ENCODE measurements around the gene GNAT1. TPM values are rescaled to one million over a fixed set of nuclear protein-coding genes. Genes with fewer than 3 reads are reported as not detected.

Gene GNAT1
- total and polyA plus RNA-seq, 2 of the 13 experiments (the other 11 are each of a cell fraction or from before 2014, with no cell fraction given), result 0.15 TPM; not detected in 1

DNA sequence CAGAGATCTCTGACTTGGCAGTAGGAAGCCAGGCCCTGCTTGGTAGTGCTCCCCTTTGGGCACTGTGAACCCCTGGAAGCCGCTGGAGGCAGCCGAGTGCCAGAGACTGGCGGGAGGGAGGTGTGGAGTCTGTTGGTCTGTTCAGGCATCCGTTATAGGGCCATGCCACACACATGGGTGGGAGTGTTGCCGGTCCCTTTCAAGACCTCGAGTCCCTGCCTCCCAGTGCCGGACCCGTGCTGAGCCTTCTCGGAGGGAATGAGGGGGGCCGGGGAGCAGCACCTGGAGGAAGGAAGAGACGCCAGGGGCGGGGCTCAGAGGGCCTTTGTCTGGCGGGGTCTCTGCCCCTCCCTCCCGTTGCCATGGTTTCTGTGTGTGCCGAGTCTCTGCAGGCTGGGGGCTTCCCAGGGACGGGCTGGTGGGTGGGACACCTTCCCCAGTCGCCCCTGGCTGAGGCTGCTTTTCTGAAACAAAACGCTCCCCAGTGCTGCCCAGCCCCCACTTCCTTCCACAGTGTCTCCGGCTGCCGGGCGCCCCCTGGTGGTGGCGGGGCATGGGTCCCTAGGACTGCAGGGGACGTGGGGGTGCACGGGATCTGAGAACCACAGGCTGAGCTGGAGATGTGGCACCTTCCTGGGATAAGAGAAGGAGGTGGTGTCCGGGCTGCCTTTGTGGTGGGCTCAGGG lies 54.6 kb downstream of the GNAT1 start (continued):
- TF ChIP-seq, protein P1, sequence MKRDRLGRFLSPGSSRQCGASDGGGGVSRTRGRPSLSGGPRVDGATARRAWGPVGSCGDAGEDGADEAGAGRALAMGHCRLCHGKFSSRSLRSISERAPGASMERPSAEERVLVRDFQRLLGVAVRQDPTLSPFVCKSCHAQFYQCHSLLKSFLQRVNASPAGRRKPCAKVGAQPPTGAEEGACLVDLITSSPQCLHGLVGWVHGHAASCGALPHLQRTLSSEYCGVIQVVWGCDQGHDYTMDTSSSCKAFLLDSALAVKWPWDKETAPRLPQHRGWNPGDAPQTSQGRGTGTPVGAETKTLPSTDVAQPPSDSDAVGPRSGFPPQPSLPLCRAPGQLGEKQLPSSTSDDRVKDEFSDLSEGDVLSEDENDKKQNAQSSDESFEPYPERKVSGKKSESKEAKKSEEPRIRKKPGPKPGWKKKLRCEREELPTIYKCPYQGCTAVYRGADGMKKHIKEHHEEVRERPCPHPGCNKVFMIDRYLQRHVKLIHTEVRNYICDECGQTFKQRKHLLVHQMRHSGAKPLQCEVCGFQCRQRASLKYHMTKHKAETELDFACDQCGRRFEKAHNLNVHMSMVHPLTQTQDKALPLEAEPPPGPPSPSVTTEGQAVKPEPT (CRISPR knock-in tag; IDR thresholded peaks at IDR 0.05; ENCODE audit: low read depth), result no peak
- TF ChIP-seq POLR2AphosphoS5 (IDR thresholded peaks at IDR 0.05; ENCODE audit: low read depth, low read length) (no peak), MIER2 (CRISPR knock-in tag; IDR thresholded peaks at IDR 0.05) (no peak), ZMYM4 (CRISPR knock-in tag; IDR thresholded peaks at IDR 0.05) (no peak), MED8 (CRISPR knock-in tag; IDR thresholded peaks at IDR 0.05; ENCODE audit: insufficient replicate concordance) (peak; percentile 50), GATAD2A (CRISPR knock-in tag; IDR thresholded peaks at IDR 0.05) (peak; percentile 58; the same call in 1 of the 2 replicates), HNF4G (IDR thresholded peaks at IDR 0.05; ENCODE audit: borderline replicate concordance, low read depth, low read length) (no peak), HNF4G (CRISPR knock-in tag; IDR thresholded peaks at IDR 0.05; ENCODE audit: borderline replicate concordance, low read depth) (no peak), ZNF737 (CRISPR knock-in tag; IDR thresholded peaks at IDR 0.05; ENCODE audit: borderline replicate concordance) (no peak), PHF8 (CRISPR knock-in tag; IDR thresholded peaks at IDR 0.05) (no peak), ZNF260 (CRISPR knock-in tag; IDR thresholded peaks at IDR 0.05; ENCODE audit: borderline replicate concordance, low read depth) (no peak), KAT8 (CRISPR knock-in tag; IDR thresholded peaks at IDR 0.05) (peak; percentile 74; the same call in 1 of the 2 replicates), CENPX (CRISPR knock-in tag; IDR thresholded peaks at IDR 0.05) (no peak), ZNF431 (CRISPR knock-in tag; IDR thresholded peaks at IDR 0.05; ENCODE audit: borderline replicate concordance, low read depth) (no peak)
- TF ChIP-seq, protein P2, sequence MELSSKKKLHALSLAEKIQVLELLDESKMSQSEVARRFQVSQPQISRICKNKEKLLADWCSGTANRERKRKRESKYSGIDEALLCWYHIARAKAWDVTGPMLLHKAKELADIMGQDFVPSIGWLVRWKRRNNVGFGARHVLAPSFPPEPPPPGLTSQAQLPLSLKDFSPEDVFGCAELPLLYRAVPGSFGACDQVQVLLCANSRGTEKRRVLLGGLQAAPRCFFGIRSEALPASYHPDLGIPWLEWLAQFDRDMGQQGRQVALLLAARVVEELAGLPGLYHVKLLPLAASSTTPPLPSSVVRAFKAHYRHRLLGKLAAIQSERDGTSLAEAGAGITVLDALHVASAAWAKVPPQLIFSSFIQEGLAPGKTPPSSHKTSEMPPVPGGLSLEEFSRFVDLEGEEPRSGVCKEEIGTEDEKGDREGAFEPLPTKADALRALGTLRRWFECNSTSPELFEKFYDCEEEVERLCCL (CRISPR knock-in tag; IDR thresholded peaks at IDR 0.05; ENCODE audit: borderline replicate concordance), result no peak
- TF ChIP-seq, protein P3, sequence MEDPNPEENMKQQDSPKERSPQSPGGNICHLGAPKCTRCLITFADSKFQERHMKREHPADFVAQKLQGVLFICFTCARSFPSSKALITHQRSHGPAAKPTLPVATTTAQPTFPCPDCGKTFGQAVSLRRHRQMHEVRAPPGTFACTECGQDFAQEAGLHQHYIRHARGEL (CRISPR knock-in tag; IDR thresholded peaks at IDR 0.05), result peak; percentile 59; the same call in 1 of the 2 replicates
- TF ChIP-seq, protein P4, sequence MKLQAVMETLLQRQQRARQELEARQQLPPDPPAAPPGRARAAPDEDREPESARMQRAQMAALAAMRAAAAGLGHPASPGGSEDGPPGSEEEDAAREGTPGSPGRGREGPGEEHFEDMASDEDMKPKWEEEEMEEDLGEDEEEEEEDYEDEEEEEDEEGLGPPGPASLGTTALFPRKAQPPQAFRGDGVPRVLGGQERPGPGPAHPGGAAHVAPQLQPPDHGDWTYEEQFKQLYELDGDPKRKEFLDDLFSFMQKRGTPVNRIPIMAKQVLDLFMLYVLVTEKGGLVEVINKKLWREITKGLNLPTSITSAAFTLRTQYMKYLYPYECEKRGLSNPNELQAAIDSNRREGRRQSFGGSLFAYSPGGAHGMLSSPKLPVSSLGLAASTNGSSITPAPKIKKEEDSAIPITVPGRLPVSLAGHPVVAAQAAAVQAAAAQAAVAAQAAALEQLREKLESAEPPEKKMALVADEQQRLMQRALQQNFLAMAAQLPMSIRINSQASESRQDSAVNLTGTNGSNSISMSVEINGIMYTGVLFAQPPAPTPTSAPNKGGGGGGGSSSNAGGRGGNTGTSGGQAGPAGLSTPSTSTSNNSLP (IDR thresholded peaks at IDR 0.05; ENCODE audit: low read depth, low read length), result no peak
- TF ChIP-seq, protein P5, sequence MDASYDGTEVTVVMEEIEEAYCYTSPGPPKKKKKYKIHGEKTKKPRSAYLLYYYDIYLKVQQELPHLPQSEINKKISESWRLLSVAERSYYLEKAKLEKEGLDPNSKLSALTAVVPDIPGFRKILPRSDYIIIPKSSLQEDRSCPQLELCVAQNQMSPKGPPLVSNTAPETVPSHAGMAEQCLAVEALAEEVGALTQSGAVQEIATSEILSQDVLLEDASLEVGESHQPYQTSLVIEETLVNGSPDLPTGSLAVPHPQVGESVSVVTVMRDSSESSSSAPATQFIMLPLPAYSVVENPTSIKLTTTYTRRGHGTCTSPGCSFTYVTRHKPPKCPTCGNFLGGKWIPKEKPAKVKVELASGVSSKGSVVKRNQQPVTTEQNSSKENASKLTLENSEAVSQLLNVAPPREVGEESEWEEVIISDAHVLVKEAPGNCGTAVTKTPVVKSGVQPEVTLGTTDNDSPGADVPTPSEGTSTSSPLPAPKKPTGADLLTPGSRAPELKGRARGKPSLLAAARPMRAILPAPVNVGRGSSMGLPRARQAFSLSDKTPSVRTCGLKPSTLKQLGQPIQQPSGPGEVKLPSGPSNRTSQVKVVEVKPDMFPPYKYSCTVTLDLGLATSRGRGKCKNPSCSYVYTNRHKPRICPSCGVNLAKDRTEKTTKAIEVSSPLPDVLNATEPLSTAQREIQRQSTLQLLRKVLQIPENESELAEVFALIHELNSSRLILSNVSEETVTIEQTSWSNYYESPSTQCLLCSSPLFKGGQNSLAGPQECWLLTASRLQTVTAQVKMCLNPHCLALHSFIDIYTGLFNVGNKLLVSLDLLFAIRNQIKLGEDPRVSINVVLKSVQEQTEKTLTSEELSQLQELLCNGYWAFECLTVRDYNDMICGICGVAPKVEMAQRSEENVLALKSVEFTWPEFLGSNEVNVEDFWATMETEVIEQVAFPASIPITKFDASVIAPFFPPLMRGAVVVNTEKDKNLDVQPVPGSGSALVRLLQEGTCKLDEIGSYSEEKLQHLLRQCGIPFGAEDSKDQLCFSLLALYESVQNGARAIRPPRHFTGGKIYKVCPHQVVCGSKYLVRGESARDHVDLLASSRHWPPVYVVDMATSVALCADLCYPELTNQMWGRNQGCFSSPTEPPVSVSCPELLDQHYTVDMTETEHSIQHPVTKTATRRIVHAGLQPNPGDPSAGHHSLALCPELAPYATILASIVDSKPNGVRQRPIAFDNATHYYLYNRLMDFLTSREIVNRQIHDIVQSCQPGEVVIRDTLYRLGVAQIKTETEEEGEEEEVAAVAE (CRISPR knock-in tag; IDR thresholded peaks at IDR 0.05; ENCODE audit: borderline replicate concordance), result no peak

All from HepG2 (cell line).